Measurements from ENCODE around the gene SPCS3. TPM values are rescaled to one million over a fixed set of nuclear protein-coding genes. Genes with fewer than 3 reads are reported as not detected.

The SPCS3 gene
- total and polyA plus RNA-seq, 2 of the 13 experiments (the other 11 are each of a cell fraction or from before 2014, with no cell fraction given): 26.3 to 57.0 TPM

DNA sequence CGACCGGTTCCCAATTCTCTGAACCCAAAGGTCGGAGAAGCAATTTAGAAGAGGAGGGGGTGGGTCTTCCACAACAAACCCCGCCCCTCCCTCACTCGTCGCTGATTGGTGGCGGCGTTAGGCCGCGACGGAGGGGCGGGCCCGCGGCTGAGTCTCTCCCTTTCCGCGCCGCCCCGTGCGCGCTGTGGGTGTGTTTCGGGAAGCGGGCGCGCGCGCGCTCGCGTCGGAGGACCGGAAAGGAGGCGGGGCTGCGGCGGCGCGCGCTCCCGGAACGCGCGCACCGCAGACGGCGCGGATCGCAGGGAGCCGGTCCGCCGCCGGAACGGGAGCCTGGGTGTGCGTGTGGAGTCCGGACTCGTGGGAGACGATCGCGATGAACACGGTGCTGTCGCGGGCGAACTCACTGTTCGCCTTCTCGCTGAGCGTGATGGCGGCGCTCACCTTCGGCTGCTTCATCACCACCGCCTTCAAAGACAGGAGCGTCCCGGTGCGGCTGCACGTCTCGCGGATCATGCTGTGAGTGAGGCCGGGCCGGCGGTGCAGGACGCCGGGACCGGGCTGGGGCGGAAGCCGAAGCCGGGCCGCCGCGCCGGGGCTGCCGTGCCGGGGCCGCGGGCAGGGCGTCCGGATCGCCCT, at the start of gene SPCS3 (continued):
- TF ChIP-seq, protein P1, sequence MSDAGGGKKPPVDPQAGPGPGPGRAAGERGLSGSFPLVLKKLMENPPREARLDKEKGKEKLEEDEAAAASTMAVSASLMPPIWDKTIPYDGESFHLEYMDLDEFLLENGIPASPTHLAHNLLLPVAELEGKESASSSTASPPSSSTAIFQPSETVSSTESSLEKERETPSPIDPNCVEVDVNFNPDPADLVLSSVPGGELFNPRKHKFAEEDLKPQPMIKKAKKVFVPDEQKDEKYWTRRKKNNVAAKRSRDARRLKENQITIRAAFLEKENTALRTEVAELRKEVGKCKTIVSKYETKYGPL (CRISPR knock-in tag; IDR thresholded peaks at IDR 0.05): no peak
- no peak for TF ChIP-seq ARID2 (CRISPR knock-in tag; IDR thresholded peaks at IDR 0.05; ENCODE audit: borderline replicate concordance)
- no peak for TF ChIP-seq REL (CRISPR knock-in tag; conservative IDR thresholded peaks at IDR 0.05)
- TF ChIP-seq, protein P2, sequence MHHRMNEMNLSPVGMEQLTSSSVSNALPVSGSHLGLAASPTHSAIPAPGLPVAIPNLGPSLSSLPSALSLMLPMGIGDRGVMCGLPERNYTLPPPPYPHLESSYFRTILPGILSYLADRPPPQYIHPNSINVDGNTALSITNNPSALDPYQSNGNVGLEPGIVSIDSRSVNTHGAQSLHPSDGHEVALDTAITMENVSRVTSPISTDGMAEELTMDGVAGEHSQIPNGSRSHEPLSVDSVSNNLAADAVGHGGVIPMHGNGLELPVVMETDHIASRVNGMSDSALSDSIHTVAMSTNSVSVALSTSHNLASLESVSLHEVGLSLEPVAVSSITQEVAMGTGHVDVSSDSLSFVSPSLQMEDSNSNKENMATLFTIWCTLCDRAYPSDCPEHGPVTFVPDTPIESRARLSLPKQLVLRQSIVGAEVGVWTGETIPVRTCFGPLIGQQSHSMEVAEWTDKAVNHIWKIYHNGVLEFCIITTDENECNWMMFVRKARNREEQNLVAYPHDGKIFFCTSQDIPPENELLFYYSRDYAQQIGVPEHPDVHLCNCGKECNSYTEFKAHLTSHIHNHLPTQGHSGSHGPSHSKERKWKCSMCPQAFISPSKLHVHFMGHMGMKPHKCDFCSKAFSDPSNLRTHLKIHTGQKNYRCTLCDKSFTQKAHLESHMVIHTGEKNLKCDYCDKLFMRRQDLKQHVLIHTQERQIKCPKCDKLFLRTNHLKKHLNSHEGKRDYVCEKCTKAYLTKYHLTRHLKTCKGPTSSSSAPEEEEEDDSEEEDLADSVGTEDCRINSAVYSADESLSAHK (CRISPR knock-in tag; IDR thresholded peaks at IDR 0.05; ENCODE audit: borderline replicate concordance): no peak
- no peak for TF ChIP-seq PLRG1 (conservative IDR thresholded peaks at IDR 0.05)
- TF ChIP-seq ZBTB20 (CRISPR knock-in tag; IDR thresholded peaks at IDR 0.05; ENCODE audit: borderline replicate concordance, low read depth): no peak
- TF ChIP-seq, protein P3, sequence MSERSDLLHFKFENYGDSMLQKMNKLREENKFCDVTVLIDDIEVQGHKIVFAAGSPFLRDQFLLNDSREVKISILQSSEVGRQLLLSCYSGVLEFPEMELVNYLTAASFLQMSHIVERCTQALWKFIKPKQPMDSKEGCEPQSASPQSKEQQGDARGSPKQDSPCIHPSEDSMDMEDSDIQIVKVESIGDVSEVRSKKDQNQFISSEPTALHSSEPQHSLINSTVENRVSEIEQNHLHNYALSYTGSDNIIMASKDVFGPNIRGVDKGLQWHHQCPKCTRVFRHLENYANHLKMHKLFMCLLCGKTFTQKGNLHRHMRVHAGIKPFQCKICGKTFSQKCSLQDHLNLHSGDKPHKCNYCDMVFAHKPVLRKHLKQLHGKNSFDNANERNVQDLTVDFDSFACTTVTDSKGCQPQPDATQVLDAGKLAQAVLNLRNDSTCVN (CRISPR knock-in tag; IDR thresholded peaks at IDR 0.05; ENCODE audit: borderline replicate concordance): no peak
- TF ChIP-seq HES4 (CRISPR knock-in tag; IDR thresholded peaks at IDR 0.05; ENCODE audit: borderline replicate concordance): peak; percentile 84; the same call in 1 of the 2 replicates
- no peak for TF ChIP-seq ZNF615 (CRISPR knock-in tag; IDR thresholded peaks at IDR 0.05; ENCODE audit: borderline replicate concordance)
- peak; percentile 55 for TF ChIP-seq SALL1 (CRISPR knock-in tag; IDR thresholded peaks at IDR 0.05)
- no peak for TF ChIP-seq TCF7 (IDR thresholded peaks at IDR 0.05; ENCODE audit: low read depth)
- TF ChIP-seq ZNF34 (CRISPR knock-in tag; IDR thresholded peaks at IDR 0.05; ENCODE audit: borderline replicate concordance): peak; percentile 68; the same call in 1 of the 2 replicates
- TF ChIP-seq, protein P4, sequence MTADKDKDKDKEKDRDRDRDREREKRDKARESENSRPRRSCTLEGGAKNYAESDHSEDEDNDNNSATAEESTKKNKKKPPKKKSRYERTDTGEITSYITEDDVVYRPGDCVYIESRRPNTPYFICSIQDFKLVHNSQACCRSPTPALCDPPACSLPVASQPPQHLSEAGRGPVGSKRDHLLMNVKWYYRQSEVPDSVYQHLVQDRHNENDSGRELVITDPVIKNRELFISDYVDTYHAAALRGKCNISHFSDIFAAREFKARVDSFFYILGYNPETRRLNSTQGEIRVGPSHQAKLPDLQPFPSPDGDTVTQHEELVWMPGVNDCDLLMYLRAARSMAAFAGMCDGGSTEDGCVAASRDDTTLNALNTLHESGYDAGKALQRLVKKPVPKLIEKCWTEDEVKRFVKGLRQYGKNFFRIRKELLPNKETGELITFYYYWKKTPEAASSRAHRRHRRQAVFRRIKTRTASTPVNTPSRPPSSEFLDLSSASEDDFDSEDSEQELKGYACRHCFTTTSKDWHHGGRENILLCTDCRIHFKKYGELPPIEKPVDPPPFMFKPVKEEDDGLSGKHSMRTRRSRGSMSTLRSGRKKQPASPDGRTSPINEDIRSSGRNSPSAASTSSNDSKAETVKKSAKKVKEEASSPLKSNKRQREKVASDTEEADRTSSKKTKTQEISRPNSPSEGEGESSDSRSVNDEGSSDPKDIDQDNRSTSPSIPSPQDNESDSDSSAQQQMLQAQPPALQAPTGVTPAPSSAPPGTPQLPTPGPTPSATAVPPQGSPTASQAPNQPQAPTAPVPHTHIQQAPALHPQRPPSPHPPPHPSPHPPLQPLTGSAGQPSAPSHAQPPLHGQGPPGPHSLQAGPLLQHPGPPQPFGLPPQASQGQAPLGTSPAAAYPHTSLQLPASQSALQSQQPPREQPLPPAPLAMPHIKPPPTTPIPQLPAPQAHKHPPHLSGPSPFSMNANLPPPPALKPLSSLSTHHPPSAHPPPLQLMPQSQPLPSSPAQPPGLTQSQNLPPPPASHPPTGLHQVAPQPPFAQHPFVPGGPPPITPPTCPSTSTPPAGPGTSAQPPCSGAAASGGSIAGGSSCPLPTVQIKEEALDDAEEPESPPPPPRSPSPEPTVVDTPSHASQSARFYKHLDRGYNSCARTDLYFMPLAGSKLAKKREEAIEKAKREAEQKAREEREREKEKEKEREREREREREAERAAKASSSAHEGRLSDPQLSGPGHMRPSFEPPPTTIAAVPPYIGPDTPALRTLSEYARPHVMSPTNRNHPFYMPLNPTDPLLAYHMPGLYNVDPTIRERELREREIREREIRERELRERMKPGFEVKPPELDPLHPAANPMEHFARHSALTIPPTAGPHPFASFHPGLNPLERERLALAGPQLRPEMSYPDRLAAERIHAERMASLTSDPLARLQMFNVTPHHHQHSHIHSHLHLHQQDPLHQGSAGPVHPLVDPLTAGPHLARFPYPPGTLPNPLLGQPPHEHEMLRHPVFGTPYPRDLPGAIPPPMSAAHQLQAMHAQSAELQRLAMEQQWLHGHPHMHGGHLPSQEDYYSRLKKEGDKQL (CRISPR knock-in tag; IDR thresholded peaks at IDR 0.05; ENCODE audit: low read depth): no peak
- TF ChIP-seq RBM39 (IDR thresholded peaks at IDR 0.05; ENCODE audit: low read depth, low read length, poor library complexity, severe bottlenecking): peak; percentile 50
- 0 out of 2 replicates have a peak, but pooled peaks have one; percentile 21 for TF ChIP-seq PITX1 (CRISPR knock-in tag; IDR thresholded peaks at IDR 0.05)
- no peak for TF ChIP-seq SMYD3 (CRISPR knock-in tag; IDR thresholded peaks at IDR 0.05)

Data from HepG2 (cell line).